Measurements from ENCODE around the gene CLCF1.

CLCF1 gene

GRCh38 chr11:67374571-67375281 is 1.3 kb upstream of the CLCF1 start:
- FAIRE-seq = no peak

GRCh38 chr11:67373648-67374570 is 511 bp upstream of the CLCF1 start:
- no peak for FAIRE-seq

GRCh38 chr11:67372321-67372992 is 941 bp downstream of the CLCF1 start:
- FAIRE-seq = no peak

- no peak for FAIRE-seq
Measured at GRCh38 chr11:67371911-67372320, 1.5 kb downstream of the CLCF1 start.

- no peak for FAIRE-seq
Measured at GRCh38 chr11:67371189-67371910, 2.0 kb downstream of the CLCF1 start.

GRCh38 chr11:67370351-67371076 is 2.9 kb downstream of the CLCF1 start:
- FAIRE-seq = no peak

- FAIRE-seq = no peak
Measured at GRCh38 chr11:67369801-67370284, 3.6 kb downstream of the CLCF1 start.

- FAIRE-seq = no peak
Measured at GRCh38 chr11:67369275-67369674, 4.1 kb downstream of the CLCF1 start.

GRCh38 chr11:67368621-67369020 is 4.8 kb downstream of the CLCF1 start:
- no peak for FAIRE-seq

- FAIRE-seq = no peak
Measured at GRCh38 chr11:67367761-67368227, 5.6 kb downstream of the CLCF1 start.

- FAIRE-seq = no peak
Measured at GRCh38 chr11:67366961-67367760, 6.2 kb downstream of the CLCF1 start.

- no peak for FAIRE-seq
Measured at GRCh38 chr11:67366546-67366945, 6.9 kb downstream of the CLCF1 start.

- no peak for FAIRE-seq
Measured at GRCh38 chr11:67365736-67366444, 7.5 kb downstream of the CLCF1 start.

GRCh38 chr11:67364783-67365722 is 8.3 kb downstream of the CLCF1 start:
- FAIRE-seq = no peak

- no peak for FAIRE-seq
Measured at GRCh38 chr11:67364169-67364568, 9.2 kb downstream of the CLCF1 start.

- no peak for FAIRE-seq
Measured at GRCh38 chr11:67357831-67358670, 15.3 kb downstream of the CLCF1 start.

- no peak for FAIRE-seq
Measured at GRCh38 chr11:67356864-67357561, 16.4 kb downstream of the CLCF1 start.

Measured in colon (tissue), 2 donors.